Tibial nerve (tissue), 4 donors: ENCODE results near the gene TPK1.

ENCODE experiments used
- CTCF ChIP-seq, 5 experiments: fragments of 200-600 bp in 3 of 5; fragments of 450-650 bp in 2 of 5; sonication (generic) in 3 of 5; IDR thresholded peaks; one replicate each; pipeline ENCODE4 v1.5.1; 2016 to 2019; ENCODE audit warnings: antibody characterized with exemption in 5 of 5, mild to moderate bottlenecking in 3 of 5, moderate library complexity in 2 of 5
- EP300 ChIP-seq, 2 donors: sonication (generic); formaldehyde crosslinking; IDR thresholded peaks; one replicate each; pipeline ENCODE4 v1.6.1; 2017; ENCODE audit warnings: antibody characterized with exemption in 2 of 2, mild to moderate bottlenecking in 1 of 2

GRCh38 chr7:144747936-144748335, 87.9 kb downstream of the TPK1 start:
- TF ChIP-seq CTCF (IDR thresholded peaks at IDR 0.05): no peak
- no peak for TF ChIP-seq EP300 (IDR thresholded peaks at IDR 0.05)
